PC-3 (cell line): Measurements from ENCODE around the gene FARP1. TPM values are rescaled to one million over a fixed set of nuclear protein-coding genes. Genes with fewer than 3 reads are reported as not detected.

Source experiments
- ATAC-seq: fragments of 200-7000 bp; cut with Tn5 transposase; 2 replicates; pipeline ENCODE4 v1.9.1; 2020; ENCODE audit warnings: mild to moderate bottlenecking, moderate library complexity
- BruUV-seq: library from RNA; stranded (reverse); fragments of 400-500 nt; replicated peaks from 2 replicates; lab custom pipeline; 2021; lab: Mats Ljungman, UMichigan
- CTCF ChIA-PET: fragments of 300-600 bp; sonication (Branson Sonifier 250); formaldehyde crosslinking; loops from one replicate; lab custom pipeline; 2022; ENCODE audit warnings: antibody characterized with exemption; lab: Charles Lee
- POLR2A ChIA-PET: fragments of 300-600 bp; sonication (Branson Sonifier 250); formaldehyde crosslinking; loops from one replicate; lab custom pipeline; 2022; ENCODE audit warnings: antibody characterized with exemption; ENCODE audit not compliant: unreplicated experiment; lab: Charles Lee
- DNase-seq: peaks from one replicate; pipeline ENCODE4 v3.0.0-alpha.2; 2015
- H2AFZ ChIP-seq: fragments of 300-600 bp; sonication (generic); 2 replicates; pipeline ENCODE4 v1.6.0; 2016; ENCODE audit warnings: antibody characterized with exemption, low read length
- H3F3A ChIP-seq: fragments of 300-600 bp; sonication (generic); one replicate; pipeline ENCODE4 v1.6.0; 2017; ENCODE audit warnings: antibody characterized with exemption, low read length, control low read depth, mild to moderate bottlenecking; ENCODE audit not compliant: unreplicated experiment
- H3K27ac ChIP-seq: fragments of 300-600 bp; sonication (generic); 2 replicates; pipeline ENCODE4 v1.5.1; 2016; ENCODE audit warnings: mild to moderate bottlenecking, low read length
- H3K27me3 ChIP-seq: fragments of 300-600 bp; sonication (generic); 2 replicates; pipeline ENCODE4 v1.6.1; 2016; ENCODE audit warnings: low read length, mixed read lengths
- H3K36me3 ChIP-seq: fragments of 300-600 bp; sonication (generic); 2 replicates; pipeline ENCODE4 v1.6.1; 2016; ENCODE audit warnings: low read depth, mixed run types, low read length, mixed read lengths
- H3K4me1 ChIP-seq: fragments of 300-600 bp; sonication (generic); 2 replicates; pipeline ENCODE4 v1.5.1; 2016; ENCODE audit warnings: low read length; ENCODE audit not compliant: insufficient read depth
- H3K4me2 ChIP-seq: fragments of 300-600 bp; sonication (generic); 2 replicates; pipeline ENCODE4 v1.6.0; 2016; ENCODE audit warnings: low read length
- H3K4me3 ChIP-seq: fragments of 300-600 bp; sonication (generic); 2 replicates; pipeline ENCODE4 v1.5.1; 2016; ENCODE audit warnings: mild to moderate bottlenecking, low read length, mixed read lengths
- H3K79me2 ChIP-seq: fragments of 300-600 bp; sonication (generic); 2 replicates; pipeline ENCODE4 v1.6.1; 2017; ENCODE audit warnings: low read length, mixed read lengths
- H3K9ac ChIP-seq: fragments of 300-600 bp; sonication (generic); 2 replicates; pipeline ENCODE4 v1.6.0; 2016; ENCODE audit warnings: mild to moderate bottlenecking, low read length
- H3K9me2 ChIP-seq: fragments of 300-600 bp; sonication (generic); replicated peaks from 2 replicates; pipeline ENCODE4 v1.6.1; 2016; ENCODE audit warnings: mixed run types, low read length, mixed read lengths
- H3K9me3 ChIP-seq: fragments of 300-600 bp; sonication (generic); 2 replicates; pipeline ENCODE4 v1.6.1; 2016; ENCODE audit warnings: low read length, mixed read lengths
- H4K20me1 ChIP-seq: fragments of 300-600 bp; sonication (generic); 2 replicates; pipeline ENCODE4 v1.6.1; 2016; ENCODE audit warnings: low read length, mixed read lengths
- EZH2 ChIP-seq: fragments of 300-600 bp; sonication (generic); IDR thresholded peaks from one replicate; pipeline ENCODE4 v1.6.1; 2017; ENCODE audit warnings: antibody characterized with exemption, mild to moderate bottlenecking, low read length; ENCODE audit not compliant: unreplicated experiment
- EZH2phosphoT487 ChIP-seq: fragments of 300-600 bp; sonication (generic); IDR thresholded peaks from 2 replicates; pipeline ENCODE4 v1.6.1; 2018; ENCODE audit warnings: mild to moderate bottlenecking, antibody characterized with exemption, low read length, borderline replicate concordance
- intact Hi-C: fragments of 100-400 bp; cut with micrococcal nuclease; formaldehyde crosslinking; loops from 2 replicates; pipeline ENCODE4 v1.9.0; 2023
- total RNA-seq: library from RNA; depleted of rRNA; stranded (reverse); fragments of >200 nt; gene quantifications from 2 replicates; pipeline ENCODE4 v1.2.3, GENCODE V29; 2014
- TF ChIP-seq, protein P1 (sequence below): fragments of 300-600 bp; sonication (generic); conservative IDR thresholded peaks from 2 replicates; pipeline ENCODE4 v1.5.1; 2017; ENCODE audit warnings: antibody characterized with exemption, low read depth, mild to moderate bottlenecking, low read length

The FARP1 gene
- total RNA-seq, 1 experiment from 2014 or later: 18.2 TPM

- H3K9ac ChIP-seq: no peak overlapping the region
- no peaks in the 10 kb centered on the region for H3K9me2 ChIP-seq
- BruUV-seq: no TSS peak
- no peaks in the 10 kb centered on the region for H3F3A ChIP-seq
- no peaks in the 10 kb centered on the region for H4K20me1 ChIP-seq
- no peaks in the 10 kb centered on the region for H3K4me1 ChIP-seq
- ATAC-seq (no peak), DNase-seq (no peak)
- H3K4me3 ChIP-seq: no peak overlapping the region
- intact Hi-C loops: no loop called here
- no peaks in the 10 kb centered on the region for H3K79me2 ChIP-seq
- no peaks in the 10 kb centered on the region for H3K36me3 ChIP-seq
- POLR2A ChIA-PET: no interaction called here
- no peak overlapping the region for H3K4me2 ChIP-seq
- no peaks in the 10 kb centered on the region for H3K9me3 ChIP-seq
- CTCF ChIA-PET: no interaction called here
- no peak overlapping the region for H3K27ac ChIP-seq
- no peaks in the 10 kb centered on the region for H3K27me3 ChIP-seq
- no peak overlapping the region for H2AFZ ChIP-seq
- TF ChIP-seq, protein P1, sequence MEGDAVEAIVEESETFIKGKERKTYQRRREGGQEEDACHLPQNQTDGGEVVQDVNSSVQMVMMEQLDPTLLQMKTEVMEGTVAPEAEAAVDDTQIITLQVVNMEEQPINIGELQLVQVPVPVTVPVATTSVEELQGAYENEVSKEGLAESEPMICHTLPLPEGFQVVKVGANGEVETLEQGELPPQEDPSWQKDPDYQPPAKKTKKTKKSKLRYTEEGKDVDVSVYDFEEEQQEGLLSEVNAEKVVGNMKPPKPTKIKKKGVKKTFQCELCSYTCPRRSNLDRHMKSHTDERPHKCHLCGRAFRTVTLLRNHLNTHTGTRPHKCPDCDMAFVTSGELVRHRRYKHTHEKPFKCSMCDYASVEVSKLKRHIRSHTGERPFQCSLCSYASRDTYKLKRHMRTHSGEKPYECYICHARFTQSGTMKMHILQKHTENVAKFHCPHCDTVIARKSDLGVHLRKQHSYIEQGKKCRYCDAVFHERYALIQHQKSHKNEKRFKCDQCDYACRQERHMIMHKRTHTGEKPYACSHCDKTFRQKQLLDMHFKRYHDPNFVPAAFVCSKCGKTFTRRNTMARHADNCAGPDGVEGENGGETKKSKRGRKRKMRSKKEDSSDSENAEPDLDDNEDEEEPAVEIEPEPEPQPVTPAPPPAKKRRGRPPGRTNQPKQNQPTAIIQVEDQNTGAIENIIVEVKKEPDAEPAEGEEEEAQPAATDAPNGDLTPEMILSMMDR: no peak
- TF ChIP-seq EZH2phosphoT487 (no peak), EZH2 (no peak)
Measured at GRCh38 chr13:98258226-98258625, 115.3 kb downstream of the FARP1 start.

DNA sequence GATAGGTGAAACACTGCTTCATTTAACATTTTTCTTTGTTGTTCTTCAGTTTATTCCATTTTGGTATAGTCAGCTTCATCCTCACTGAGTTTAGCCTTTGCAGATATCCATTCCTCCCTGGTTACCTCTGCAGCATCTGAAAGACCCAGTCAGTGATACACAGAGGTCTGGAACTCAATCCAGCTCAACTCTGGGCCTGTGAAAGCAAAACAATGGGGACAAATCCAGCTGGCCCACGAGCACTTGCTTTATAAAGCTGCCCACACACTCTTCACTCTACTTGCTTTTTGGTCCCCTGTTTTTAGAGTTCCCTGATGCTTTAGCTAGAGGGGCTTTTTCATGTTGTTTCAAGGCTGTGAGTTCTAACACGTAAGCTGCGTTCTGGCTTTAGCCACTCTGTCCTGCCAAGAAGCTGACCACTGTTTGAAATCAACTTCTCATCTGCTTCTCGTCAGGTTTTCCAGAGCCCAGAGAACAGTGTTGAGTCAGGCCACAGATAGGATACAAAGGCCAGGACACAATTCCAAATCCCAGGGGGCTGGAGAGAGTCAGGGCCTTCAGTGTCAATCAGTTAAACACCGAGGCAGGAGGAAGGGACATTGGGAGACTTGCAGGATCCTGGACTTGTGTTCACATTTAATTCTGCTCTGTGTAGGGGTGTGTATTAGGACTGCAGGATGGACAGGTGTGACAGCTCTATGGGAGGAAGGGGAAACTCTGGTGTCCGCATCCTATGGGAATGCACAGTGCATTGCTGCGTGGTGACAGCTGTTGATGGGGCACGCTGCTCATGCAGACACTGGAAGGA, 117.7 kb downstream of the FARP1 start:
- DNase-seq (no peak), ATAC-seq (no peak)
- H3K9me3 ChIP-seq: no peaks in the 10 kb centered on the region
- POLR2A ChIA-PET: interaction anchor here (0.6 kb wide), 1 partner anchor 13 kb away, joined by 3 read pairs; no protein-coding TSS in a partner anchor
- H3K27me3 ChIP-seq: no peaks in the 10 kb centered on the region
- H3K4me2 ChIP-seq: no peak overlapping the region
- BruUV-seq: no TSS peak
- no peak overlapping the region for H2AFZ ChIP-seq
- CTCF ChIA-PET: no interaction called here
- no peaks in the 10 kb centered on the region for H3K4me1 ChIP-seq
- no peak overlapping the region for H3K27ac ChIP-seq
- H3K4me3 ChIP-seq: no peak overlapping the region
- H3K9ac ChIP-seq: no peak overlapping the region
- H4K20me1 ChIP-seq: no peaks in the 10 kb centered on the region
- TF ChIP-seq EZH2phosphoT487 (no peak), EZH2 (no peak)
- TF ChIP-seq, protein P1: no peak
- no peaks in the 10 kb centered on the region for H3K36me3 ChIP-seq
- H3F3A ChIP-seq: no peaks in the 10 kb centered on the region
- no peaks in the 10 kb centered on the region for H3K9me2 ChIP-seq
- intact Hi-C loops: no loop called here
- no peaks in the 10 kb centered on the region for H3K79me2 ChIP-seq

DNA sequence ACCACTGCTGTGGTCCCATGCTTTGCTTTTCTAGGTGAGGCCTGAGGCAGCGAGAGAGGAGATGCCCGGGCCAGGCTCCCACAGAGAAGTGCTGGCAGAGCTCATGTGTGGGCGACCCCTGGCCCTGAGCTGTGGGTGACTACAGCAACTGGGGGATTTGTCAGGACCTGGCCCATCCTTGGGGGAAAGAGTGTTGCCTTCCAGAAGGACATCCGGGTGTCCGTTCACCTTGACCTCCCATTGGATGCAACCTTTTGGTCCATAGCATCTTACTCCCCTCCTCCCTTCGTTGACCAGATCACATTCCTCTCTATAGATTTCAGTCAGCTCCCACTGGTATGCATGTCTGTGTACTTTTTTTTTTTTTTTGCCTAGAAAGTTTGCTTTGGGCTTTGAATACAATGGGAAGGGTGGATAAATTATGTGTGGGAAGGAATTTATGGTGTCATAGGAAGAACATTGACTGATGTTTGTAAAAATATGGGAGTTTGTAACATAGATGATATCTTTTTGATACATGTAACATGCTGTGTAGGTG, 118.3 kb downstream of the FARP1 start:
- no peaks in the 10 kb centered on the region for H3K9me2 ChIP-seq
- DNase-seq: no peak
- no peak for ATAC-seq
- TF ChIP-seq EZH2 (no peak), EZH2phosphoT487 (no peak)
- TF ChIP-seq, protein P1: no peak
- no peaks in the 10 kb centered on the region for H3K9me3 ChIP-seq
- no peaks in the 10 kb centered on the region for H3K27me3 ChIP-seq
- no peak overlapping the region for H3K4me3 ChIP-seq
- no peaks in the 10 kb centered on the region for H4K20me1 ChIP-seq
- H3K4me1 ChIP-seq: no peaks in the 10 kb centered on the region
- no peak overlapping the region for H3K4me2 ChIP-seq
- H3K36me3 ChIP-seq: no peaks in the 10 kb centered on the region
- no peaks in the 10 kb centered on the region for H3K79me2 ChIP-seq
- no peak overlapping the region for H3K27ac ChIP-seq
- no TSS peak for BruUV-seq
- intact Hi-C loops: no loop called here
- no peak overlapping the region for H2AFZ ChIP-seq
- ChIA-PET CTCF (no interaction called here), POLR2A (interaction anchor here (0.6 kb wide), 1 partner anchor 12 kb away, joined by 3 read pairs; no protein-coding TSS in a partner anchor)
- H3K9ac ChIP-seq: no peak overlapping the region
- no peaks in the 10 kb centered on the region for H3F3A ChIP-seq
